ENCODE data around the gene CHMP3. TPM values are rescaled to one million over a fixed set of nuclear protein-coding genes. Genes with fewer than 3 reads are reported as not detected.

Gene CHMP3
- total RNA-seq, 1 experiment from 2014 or later, result 22.7 TPM

DNA sequence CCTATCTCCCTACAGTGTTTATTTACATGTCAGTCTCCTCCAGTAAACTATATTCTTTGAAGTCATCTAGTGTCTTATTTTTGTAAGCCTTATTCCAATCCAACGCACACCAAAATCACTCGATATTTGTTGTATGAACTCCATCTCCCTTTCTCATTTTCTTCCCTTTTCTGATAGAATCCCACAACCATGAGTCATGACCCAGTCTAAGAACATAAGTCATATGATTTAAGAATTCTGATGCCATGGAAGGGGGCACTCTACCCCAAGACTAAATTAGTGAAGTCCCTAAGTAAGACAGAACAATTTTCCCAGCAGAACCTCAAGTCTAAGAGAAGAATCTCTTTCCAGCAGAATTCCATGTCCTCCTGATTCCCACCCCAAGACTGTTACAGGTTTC is 5.4 kb downstream of the CHMP3 start:
- TF ChIP-seq, protein P1, sequence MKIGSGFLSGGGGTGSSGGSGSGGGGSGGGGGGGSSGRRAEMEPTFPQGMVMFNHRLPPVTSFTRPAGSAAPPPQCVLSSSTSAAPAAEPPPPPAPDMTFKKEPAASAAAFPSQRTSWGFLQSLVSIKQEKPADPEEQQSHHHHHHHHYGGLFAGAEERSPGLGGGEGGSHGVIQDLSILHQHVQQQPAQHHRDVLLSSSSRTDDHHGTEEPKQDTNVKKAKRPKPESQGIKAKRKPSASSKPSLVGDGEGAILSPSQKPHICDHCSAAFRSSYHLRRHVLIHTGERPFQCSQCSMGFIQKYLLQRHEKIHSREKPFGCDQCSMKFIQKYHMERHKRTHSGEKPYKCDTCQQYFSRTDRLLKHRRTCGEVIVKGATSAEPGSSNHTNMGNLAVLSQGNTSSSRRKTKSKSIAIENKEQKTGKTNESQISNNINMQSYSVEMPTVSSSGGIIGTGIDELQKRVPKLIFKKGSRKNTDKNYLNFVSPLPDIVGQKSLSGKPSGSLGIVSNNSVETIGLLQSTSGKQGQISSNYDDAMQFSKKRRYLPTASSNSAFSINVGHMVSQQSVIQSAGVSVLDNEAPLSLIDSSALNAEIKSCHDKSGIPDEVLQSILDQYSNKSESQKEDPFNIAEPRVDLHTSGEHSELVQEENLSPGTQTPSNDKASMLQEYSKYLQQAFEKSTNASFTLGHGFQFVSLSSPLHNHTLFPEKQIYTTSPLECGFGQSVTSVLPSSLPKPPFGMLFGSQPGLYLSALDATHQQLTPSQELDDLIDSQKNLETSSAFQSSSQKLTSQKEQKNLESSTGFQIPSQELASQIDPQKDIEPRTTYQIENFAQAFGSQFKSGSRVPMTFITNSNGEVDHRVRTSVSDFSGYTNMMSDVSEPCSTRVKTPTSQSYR (CRISPR knock-in tag; IDR thresholded peaks at IDR 0.05), result no peak
- TF ChIP-seq CBFB (CRISPR knock-in tag; IDR thresholded peaks at IDR 0.05; ENCODE audit: low read depth) (no peak), ZNF416 (CRISPR knock-in tag; IDR thresholded peaks at IDR 0.05) (no peak), GTF2I (CRISPR knock-in tag; conservative IDR thresholded peaks at IDR 0.05) (no peak)
- H3K36me3 Mint-ChIP-seq, result peaks cover 17% of the 10 kb centered on the region

DNA sequence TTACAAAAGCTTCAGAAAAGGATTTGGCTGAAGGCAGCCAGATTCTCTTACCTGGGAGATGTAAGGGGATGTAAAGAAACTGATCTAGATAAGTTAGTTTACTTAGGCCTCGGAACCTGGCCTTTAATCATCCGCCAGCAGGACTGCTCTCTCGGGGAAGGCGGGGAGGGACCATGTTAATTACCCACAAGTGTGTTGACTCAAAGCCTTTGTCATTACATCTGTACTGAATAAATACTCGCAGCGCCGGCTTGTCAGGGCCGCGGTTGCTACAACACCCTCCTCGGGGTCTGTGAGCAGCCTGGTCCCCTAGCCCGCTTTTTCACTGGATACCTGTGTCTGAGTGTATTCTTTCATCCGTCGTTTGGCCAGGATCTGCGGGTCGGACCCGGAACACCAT is 6.7 kb downstream of the CHMP3 start:
- POLR2A ChIA-PET, result no interaction called here
- Mint-ChIP-seq H3K36me3 (peaks cover 28% of the 10 kb centered on the region), H3K27me3 (ENCODE audit: low read depth) (no peaks in the 10 kb centered on the region), H3K4me1 (no peaks in the 10 kb centered on the region), H3K4me3 (no peak overlapping the region), H3K27ac (no peak overlapping the region), H3K9me3 (peaks cover 24% of the 10 kb centered on the region)
- TF ChIP-seq HMGXB4 (CRISPR knock-in tag; IDR thresholded peaks at IDR 0.05) (no peak), ZNF396 (CRISPR knock-in tag; IDR thresholded peaks at IDR 0.05; ENCODE audit: borderline replicate concordance) (no peak), FOXP1 (CRISPR knock-in tag; IDR thresholded peaks at IDR 0.05; ENCODE audit: borderline replicate concordance) (no peak), TCF7 (CRISPR knock-in tag; IDR thresholded peaks at IDR 0.05; ENCODE audit: low read depth) (no peak), OVOL2 (CRISPR knock-in tag; IDR thresholded peaks at IDR 0.05; ENCODE audit: borderline replicate concordance) (no peak), RORB (CRISPR knock-in tag; IDR thresholded peaks at IDR 0.05) (no peak), FOXJ3 (CRISPR knock-in tag; IDR thresholded peaks at IDR 0.05; ENCODE audit: borderline replicate concordance) (no peak), ZNF263 (CRISPR knock-in tag; IDR thresholded peaks at IDR 0.05; ENCODE audit: low read depth) (no peak), PREB (CRISPR knock-in tag; IDR thresholded peaks at IDR 0.05; ENCODE audit: borderline replicate concordance) (no peak), NR1H2 (CRISPR knock-in tag; IDR thresholded peaks at IDR 0.05) (no peak), ZNF232 (CRISPR knock-in tag; IDR thresholded peaks at IDR 0.05) (no peak), ZBTB43 (CRISPR knock-in tag; IDR thresholded peaks at IDR 0.05) (no peak), MAX (CRISPR knock-in tag; IDR thresholded peaks at IDR 0.05) (no peak), E2F5 (CRISPR knock-in tag; IDR thresholded peaks at IDR 0.05) (no peak), FOXP4 (CRISPR knock-in tag; IDR thresholded peaks at IDR 0.05) (no peak), ZNF671 (CRISPR knock-in tag; IDR thresholded peaks at IDR 0.05) (no peak)
- TF ChIP-seq, protein P2, sequence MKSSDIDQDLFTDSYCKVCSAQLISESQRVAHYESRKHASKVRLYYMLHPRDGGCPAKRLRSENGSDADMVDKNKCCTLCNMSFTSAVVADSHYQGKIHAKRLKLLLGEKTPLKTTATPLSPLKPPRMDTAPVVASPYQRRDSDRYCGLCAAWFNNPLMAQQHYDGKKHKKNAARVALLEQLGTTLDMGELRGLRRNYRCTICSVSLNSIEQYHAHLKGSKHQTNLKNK (CRISPR knock-in tag; IDR thresholded peaks at IDR 0.05), result no peak
- DNase-seq (ENCODE audit: low spot score), result peak; percentile 25
- ATAC-seq, result peak; percentile 60
- CTCF ChIA-PET, result no interaction called here

More for the DNA sequence above, 5.4 kb downstream of the CHMP3 start:
- no peak for DNase-seq (ENCODE audit: low spot score)
- Mint-ChIP-seq H3K9me3 (peaks cover 10% of the 10 kb centered on the region), H3K27me3 (ENCODE audit: low read depth) (no peaks in the 10 kb centered on the region), H3K4me1 (peaks cover 8% of the 10 kb centered on the region), H3K4me3 (no peak overlapping the region), H3K27ac (no peak overlapping the region)
- no peak for ATAC-seq
- ChIA-PET POLR2A (no interaction called here), CTCF (no interaction called here)
